Liver (tissue), 9 donors: ENCODE measurements around the gene LAMA5. TPM values are rescaled to one million over a fixed set of nuclear protein-coding genes. Genes with fewer than 3 reads are reported as not detected.

Experiments
- DNase-seq: peaks from one replicate; pipeline ENCODE4 v3.0.0-alpha.2; 2017; ENCODE audit warnings: low spot score
- H3K27ac ChIP-seq, 2 donors: one replicate each; pipeline ENCODE4 v1.7.0; 2013; ENCODE audit warnings: inconsistent platforms in 2 of 2, low read length in 2 of 2, control low read depth in 1 of 2, low read depth in 1 of 2, mild to moderate bottlenecking in 1 of 2
- H3K27me3 ChIP-seq, 4 donors: one replicate each; pipeline versions ENCODE4 v1.6.1 to v1.7.0; 2013; ENCODE audit warnings: low read length in 3 of 4, inconsistent platforms in 1 of 4, mild to moderate bottlenecking in 1 of 4, moderate library complexity in 1 of 4; ENCODE audit not compliant: control insufficient read depth in 4 of 4, insufficient read depth in 4 of 4
- H3K36me3 ChIP-seq, 4 donors: one replicate each; pipeline versions ENCODE4 v1.6.1 to v1.7.0; 2013; ENCODE audit warnings: low read length in 3 of 4, mild to moderate bottlenecking in 3 of 4, low read depth in 1 of 4, moderate library complexity in 1 of 4; ENCODE audit not compliant: control insufficient read depth in 4 of 4, insufficient read depth in 3 of 4
- H3K4me1 ChIP-seq, 4 donors: one replicate each; pipeline versions ENCODE4 v1.6.1 to v1.7.0; 2013; ENCODE audit warnings: low read length in 3 of 4, mild to moderate bottlenecking in 3 of 4, moderate library complexity in 1 of 4; ENCODE audit not compliant: control insufficient read depth in 4 of 4, insufficient read depth in 4 of 4
- H3K4me3 ChIP-seq, 3 donors: one replicate each; pipeline versions ENCODE4 v1.6.1 to v1.7.0; 2013; ENCODE audit warnings: low read length in 3 of 3, control low read depth in 1 of 3, low read depth in 1 of 3, mild to moderate bottlenecking in 1 of 3
- H3K9ac ChIP-seq, 2 donors: one replicate each; pipeline ENCODE4 v1.7.0; 2013; ENCODE audit warnings: low read length in 2 of 2, mild to moderate bottlenecking in 2 of 2, moderate library complexity in 2 of 2, control low read depth in 1 of 2, low read depth in 1 of 2
- H3K9me3 ChIP-seq, 4 donors: one replicate each; pipeline versions ENCODE4 v1.6.1 to v1.7.0; 2013; ENCODE audit warnings: low read length in 3 of 4; ENCODE audit not compliant: control insufficient read depth in 4 of 4
- CTCF ChIP-seq: fragments of 150-350 bp; IDR thresholded peaks from 2 replicates; pipeline ENCODE4 v1.5.1; 2017; ENCODE audit warnings: improper control_type of control experiment, low read depth, low read length; ENCODE audit not compliant: missing input control
- EGR1 ChIP-seq, 2 donors: IDR thresholded peaks; 2 replicates each; pipeline ENCODE4 v1.6.1; 2016 to 2018; ENCODE audit warnings: antibody characterized with exemption in 2 of 2, low read depth in 2 of 2
- FOXA2 ChIP-seq: IDR thresholded peaks from 2 replicates; pipeline ENCODE4 v1.6.1; 2016; ENCODE audit warnings: antibody characterized with exemption
- GABPA ChIP-seq, 2 donors: IDR thresholded peaks in 1 of 2; conservative IDR thresholded peaks in 1 of 2; 2 replicates each; pipeline ENCODE4 v1.6.1; 2016; ENCODE audit warnings: antibody characterized with exemption in 2 of 2, mild to moderate bottlenecking in 1 of 2, moderate library complexity in 1 of 2
- HNF4A ChIP-seq, 2 donors: conservative IDR thresholded peaks; 2 replicates each; pipeline ENCODE4 v1.6.1; 2016; ENCODE audit warnings: antibody characterized with exemption in 2 of 2, mild to moderate bottlenecking in 2 of 2
- RAD21 ChIP-seq, 2 donors: IDR thresholded peaks; 2 replicates each; pipeline ENCODE4 v1.6.1; 2016; ENCODE audit warnings: antibody characterized with exemption in 2 of 2, mild to moderate bottlenecking in 2 of 2
- REST ChIP-seq: IDR thresholded peaks from 2 replicates; pipeline ENCODE4 v1.6.1; 2016; ENCODE audit warnings: antibody characterized with exemption, mild to moderate bottlenecking
- YY1 ChIP-seq: IDR thresholded peaks from 2 replicates; pipeline ENCODE4 v1.6.1; 2016; ENCODE audit warnings: antibody characterized with exemption, mild to moderate bottlenecking
- ZBTB33 ChIP-seq: IDR thresholded peaks from 2 replicates; pipeline ENCODE4 v1.6.1; 2016; ENCODE audit warnings: antibody characterized with exemption
- WGBS: extraction: QIAGEN DNeasy Blood & Tissue Kit; methylation state at CpG from one replicate; pipeline ENCODE4 v1.1.7; 2013; 5-methylcytosine and 5-hydroxymethylcytosine counted together
- polyA plus RNA-seq, 2 donors: library from polyadenylated mRNA; stranded (reverse) in 1 of 2; unstranded in 1 of 2; fragments of 200-250 nt in 1 of 2; fragments of >200 nt in 1 of 2; fragmentation: Nextera tagmentation in 1 of 2; extraction: Ambion mirVana in 1 of 2; gene quantifications; one replicate each; pipeline versions ENCODE4 v1.2.1 to v1.2.3, GENCODE V29; 2013 to 2015
- total RNA-seq, 2 donors: library from RNA; depleted of rRNA; stranded (reverse); fragments of >200 nt; gene quantifications; one replicate each; pipeline ENCODE4 v1.2.3, GENCODE V29; 2014
- TF ChIP-seq, protein P1 (sequence below): IDR thresholded peaks from 2 replicates; pipeline ENCODE4 v1.6.1; 2016; ENCODE audit warnings: antibody characterized with exemption
- TF ChIP-seq, protein P2 (sequence below): IDR thresholded peaks from 2 replicates; pipeline ENCODE4 v1.6.1; 2016; ENCODE audit warnings: antibody characterized with exemption
- donor health status: healthy.
- donor health status: healthy.
- donor health status: healthy.
- donor health status: healthy.
- donor health status: healthy.

Gene LAMA5
- total and polyA plus RNA-seq, 4 donors = 3.6 to 40.2 (median 13.7) TPM

- Histone ChIP-seq H3K4me3 (no peak overlapping the region), H3K36me3 (peaks cover 0 to 65% (median 15%) of the 10 kb centered on the region in 4 donors), H3K4me1 (peaks cover 0 to 8% (median 2%) of the 10 kb centered on the region in 4 donors), H3K27ac (no peak overlapping the region), H3K9ac (no peak overlapping the region), H3K27me3 (no peaks in the 10 kb centered on the region), H3K9me3 (no peaks in the 10 kb centered on the region)
- WGBS = 94% methylated on average over 33 of the region's 33 CpGs
- no peak for DNase-seq
- TF ChIP-seq RAD21 (IDR thresholded peaks at IDR 0.05) (no peak), ZBTB33 (no peak), YY1 (no peak), GABPA (IDR thresholded peaks at IDR 0.05 in 1 of 2, conservative IDR thresholded peaks at IDR 0.05 in 1 of 2) (no peak), HNF4A (conservative IDR thresholded peaks at IDR 0.05) (no peak), FOXA2 (no peak), REST (no peak), EGR1 (IDR thresholded peaks at IDR 0.05; ENCODE audit: low read depth in 2 of 2) (no peak), CTCF (no peak)
- TF ChIP-seq, protein P1, sequence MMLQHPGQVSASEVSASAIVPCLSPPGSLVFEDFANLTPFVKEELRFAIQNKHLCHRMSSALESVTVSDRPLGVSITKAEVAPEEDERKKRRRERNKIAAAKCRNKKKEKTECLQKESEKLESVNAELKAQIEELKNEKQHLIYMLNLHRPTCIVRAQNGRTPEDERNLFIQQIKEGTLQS = no peak
- TF ChIP-seq, protein P2, sequence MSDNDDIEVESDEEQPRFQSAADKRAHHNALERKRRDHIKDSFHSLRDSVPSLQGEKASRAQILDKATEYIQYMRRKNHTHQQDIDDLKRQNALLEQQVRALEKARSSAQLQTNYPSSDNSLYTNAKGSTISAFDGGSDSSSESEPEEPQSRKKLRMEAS = no peak
These were observed 39.2 kb downstream of the LAMA5 start for GRCh38 chr20:62327726-62328495.
